Measurements from ENCODE around the gene IQGAP2. TPM values are rescaled to one million over a fixed set of nuclear protein-coding genes. Genes with fewer than 3 reads are reported as not detected.

IQGAP2 gene
- total RNA-seq, 1 experiment from 2014 or later: 13.4 TPM

DNA sequence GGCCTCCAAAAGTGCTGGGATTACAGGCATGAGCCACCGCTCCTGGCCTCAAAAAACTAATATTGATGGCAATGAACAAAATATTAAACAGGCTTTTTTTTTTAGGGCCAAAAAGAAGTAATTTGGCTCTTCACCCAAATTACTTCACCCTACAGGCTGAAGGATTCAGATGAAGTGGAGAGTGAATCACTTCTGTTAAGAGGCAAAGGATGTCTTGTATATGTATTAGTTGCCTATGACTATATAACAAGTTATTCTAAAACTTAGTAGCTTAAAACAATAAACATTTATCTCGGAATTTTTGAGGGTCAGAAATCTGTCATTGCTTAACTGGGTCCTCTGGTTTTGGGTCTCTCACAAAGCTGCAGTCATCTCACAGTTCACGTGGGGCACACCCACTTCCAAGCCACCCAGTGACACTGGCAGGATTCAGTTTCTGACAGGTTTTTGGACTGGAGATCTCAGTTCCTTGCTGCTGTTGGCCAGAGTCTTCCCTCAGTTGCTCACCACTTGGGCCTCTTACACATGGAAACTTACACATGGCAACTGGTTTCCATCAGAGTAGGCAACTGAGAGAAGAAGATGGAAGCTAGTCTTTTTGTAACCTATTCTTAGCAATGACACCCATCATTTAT lies 66.7 kb downstream of the IQGAP2 start:
- Mint-ChIP-seq H3K4me3 (ENCODE audit: low read depth, unreplicated experiment) (no peak overlapping the region), H3K4me1 (ENCODE audit: low read depth, unreplicated experiment) (no peaks in the 10 kb centered on the region), H3K9me3 (ENCODE audit: low read depth, unreplicated experiment) (no peaks in the 10 kb centered on the region), H3K27me3 (ENCODE audit: unreplicated experiment) (no peaks in the 10 kb centered on the region), H3K27ac (ENCODE audit: unreplicated experiment) (no peak overlapping the region), H3K36me3 (ENCODE audit: insufficient read depth, unreplicated experiment) (no peaks in the 10 kb centered on the region)
- BruUV-seq (replicated peaks): no TSS peak
- intact Hi-C loops (cut with micrococcal nuclease; ENCODE audit: unreplicated experiment): no loop called here
- TF ChIP-seq, protein P1, sequence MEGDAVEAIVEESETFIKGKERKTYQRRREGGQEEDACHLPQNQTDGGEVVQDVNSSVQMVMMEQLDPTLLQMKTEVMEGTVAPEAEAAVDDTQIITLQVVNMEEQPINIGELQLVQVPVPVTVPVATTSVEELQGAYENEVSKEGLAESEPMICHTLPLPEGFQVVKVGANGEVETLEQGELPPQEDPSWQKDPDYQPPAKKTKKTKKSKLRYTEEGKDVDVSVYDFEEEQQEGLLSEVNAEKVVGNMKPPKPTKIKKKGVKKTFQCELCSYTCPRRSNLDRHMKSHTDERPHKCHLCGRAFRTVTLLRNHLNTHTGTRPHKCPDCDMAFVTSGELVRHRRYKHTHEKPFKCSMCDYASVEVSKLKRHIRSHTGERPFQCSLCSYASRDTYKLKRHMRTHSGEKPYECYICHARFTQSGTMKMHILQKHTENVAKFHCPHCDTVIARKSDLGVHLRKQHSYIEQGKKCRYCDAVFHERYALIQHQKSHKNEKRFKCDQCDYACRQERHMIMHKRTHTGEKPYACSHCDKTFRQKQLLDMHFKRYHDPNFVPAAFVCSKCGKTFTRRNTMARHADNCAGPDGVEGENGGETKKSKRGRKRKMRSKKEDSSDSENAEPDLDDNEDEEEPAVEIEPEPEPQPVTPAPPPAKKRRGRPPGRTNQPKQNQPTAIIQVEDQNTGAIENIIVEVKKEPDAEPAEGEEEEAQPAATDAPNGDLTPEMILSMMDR (IDR thresholded peaks at IDR 0.05; ENCODE audit: unreplicated experiment): no peak
- CTCF ChIA-PET: no interaction called here
- no peak for DNase-seq

- H3K9me3 Mint-ChIP-seq (ENCODE audit: low read depth, unreplicated experiment): no peaks in the 10 kb centered on the region
- intact Hi-C loops (cut with micrococcal nuclease; ENCODE audit: unreplicated experiment): no loop called here
Observed at GRCh38 chr5:76470976-76471375, 67.9 kb downstream of the IQGAP2 start.

DNA sequence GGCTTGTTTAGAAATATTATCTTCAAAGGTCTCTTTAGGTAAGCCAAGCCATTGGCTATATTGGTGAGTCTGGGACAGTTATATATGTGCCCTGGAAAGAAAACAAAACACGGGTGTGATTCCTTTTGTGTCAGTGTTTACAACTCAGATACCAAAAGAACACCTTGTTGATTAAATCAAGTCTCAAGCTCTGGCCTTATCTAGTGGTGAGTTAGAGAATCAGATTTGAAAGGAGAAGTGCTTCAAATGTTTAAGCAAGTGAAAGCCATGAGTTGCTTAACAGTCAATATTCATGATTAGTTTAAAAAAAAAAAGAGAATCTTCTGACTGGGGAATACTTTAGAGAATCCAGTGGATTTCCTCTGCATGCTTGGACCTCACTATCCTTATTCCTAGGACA lies 68.3 kb downstream of the IQGAP2 start:
- no peak overlapping the region for H3K27ac Mint-ChIP-seq (ENCODE audit: unreplicated experiment)
- no peaks in the 10 kb centered on the region for H3K36me3 Mint-ChIP-seq (ENCODE audit: insufficient read depth, unreplicated experiment)
- DNase-seq: no peak
- H3K27me3 Mint-ChIP-seq (ENCODE audit: unreplicated experiment): no peaks in the 10 kb centered on the region
- BruUV-seq (replicated peaks): no TSS peak
- no peaks in the 10 kb centered on the region for H3K9me3 Mint-ChIP-seq (ENCODE audit: low read depth, unreplicated experiment)
- H3K4me1 Mint-ChIP-seq (ENCODE audit: low read depth, unreplicated experiment): peaks cover 11% of the 10 kb centered on the region
- CTCF ChIA-PET: interaction anchor here (0.7 to 0.9 kb wide), 2 partner anchors 14 to 73 kb away, joined by 3 to 4 read pairs; no protein-coding TSS in a partner anchor
- TF ChIP-seq, protein P1 (IDR thresholded peaks at IDR 0.05; ENCODE audit: unreplicated experiment): no peak
- intact Hi-C loops (cut with micrococcal nuclease; ENCODE audit: unreplicated experiment): no loop called here
- H3K4me3 Mint-ChIP-seq (ENCODE audit: low read depth, unreplicated experiment): no peak overlapping the region

More at GRCh38 chr5:76470976-76471375, 67.9 kb downstream of the IQGAP2 start:
- CTCF ChIA-PET: interaction anchor here (0.7 to 0.9 kb wide), 2 partner anchors 14 to 74 kb away, joined by 3 to 4 read pairs; no protein-coding TSS in a partner anchor
- Mint-ChIP-seq H3K4me1 (ENCODE audit: low read depth, unreplicated experiment) (peaks cover 6% of the 10 kb centered on the region), H3K36me3 (ENCODE audit: insufficient read depth, unreplicated experiment) (no peaks in the 10 kb centered on the region), H3K4me3 (ENCODE audit: low read depth, unreplicated experiment) (no peak overlapping the region), H3K27ac (ENCODE audit: unreplicated experiment) (no peak overlapping the region), H3K27me3 (ENCODE audit: unreplicated experiment) (no peaks in the 10 kb centered on the region)
- BruUV-seq (replicated peaks): no TSS peak
- no peak for DNase-seq
- TF ChIP-seq, protein P1 (IDR thresholded peaks at IDR 0.05; ENCODE audit: unreplicated experiment): no peak

GRCh38 chr5:76471987-76472334 lies 68.9 kb downstream of the IQGAP2 start:
- CTCF ChIA-PET: no interaction called here
- BruUV-seq (replicated peaks): no TSS peak
- Mint-ChIP-seq H3K27me3 (ENCODE audit: unreplicated experiment) (no peaks in the 10 kb centered on the region), H3K4me3 (ENCODE audit: low read depth, unreplicated experiment) (no peak overlapping the region), H3K36me3 (ENCODE audit: insufficient read depth, unreplicated experiment) (no peaks in the 10 kb centered on the region), H3K9me3 (ENCODE audit: low read depth, unreplicated experiment) (no peaks in the 10 kb centered on the region), H3K4me1 (ENCODE audit: low read depth, unreplicated experiment) (peaks cover 14% of the 10 kb centered on the region), H3K27ac (ENCODE audit: unreplicated experiment) (no peak overlapping the region)
- intact Hi-C loops (cut with micrococcal nuclease; ENCODE audit: unreplicated experiment): no loop called here
- no peak for DNase-seq
- TF ChIP-seq, protein P1 (IDR thresholded peaks at IDR 0.05; ENCODE audit: unreplicated experiment): no peak

Data from Calu3 (cell line).